ENCODE results near the gene ZNF396. TPM values are rescaled to one million over a fixed set of nuclear protein-coding genes. Genes with fewer than 3 reads are reported as not detected.
A peak's percentile ranks its signal among the peaks of the same experiment; 100 is the strongest.

Gene ZNF396
- total RNA-seq, 2 donors from 2014 or later, result 0.37 to 0.87 TPM

GRCh38 chr18:35369126-35369525 is 8.0 kb downstream of the ZNF396 start:
- H3K4me3 Mint-ChIP-seq, result no peak overlapping the region
- H3K4me1 Mint-ChIP-seq, result peaks cover 4% of the 10 kb centered on the region
- H3K27me3 Mint-ChIP-seq, result peaks cover 3% of the 10 kb centered on the region
- no peak overlapping the region for H3K27ac Mint-ChIP-seq
- H3K9me3 Mint-ChIP-seq, result no peaks in the 10 kb centered on the region
- H3K36me3 Mint-ChIP-seq (ENCODE audit: low read depth), result no peaks in the 10 kb centered on the region
- no peak for ATAC-seq (replicated peaks)

GRCh38 chr18:35368595-35368994 is 8.5 kb downstream of the ZNF396 start:
- Mint-ChIP-seq H3K4me3 (no peak overlapping the region), H3K36me3 (ENCODE audit: low read depth) (no peaks in the 10 kb centered on the region), H3K4me1 (peaks cover 4% of the 10 kb centered on the region), H3K27ac (no peak overlapping the region), H3K9me3 (no peaks in the 10 kb centered on the region), H3K27me3 (peaks cover 3% of the 10 kb centered on the region)
- ATAC-seq (replicated peaks), result no peak

GRCh38 chr18:35362531-35362930 is 14.6 kb downstream of the ZNF396 start:
- Mint-ChIP-seq H3K36me3 (ENCODE audit: low read depth) (no peaks in the 10 kb centered on the region), H3K27ac (no peak overlapping the region), H3K27me3 (peaks cover 9% of the 10 kb centered on the region), H3K4me3 (no peak overlapping the region), H3K9me3 (no peaks in the 10 kb centered on the region), H3K4me1 (no peaks in the 10 kb centered on the region)
- ATAC-seq (replicated peaks), result no peak

GRCh38 chr18:35361570-35362321 is 15.4 kb downstream of the ZNF396 start:
- Mint-ChIP-seq H3K36me3 (ENCODE audit: low read depth) (no peaks in the 10 kb centered on the region), H3K27ac (no peak overlapping the region), H3K9me3 (no peaks in the 10 kb centered on the region), H3K4me1 (no peaks in the 10 kb centered on the region), H3K4me3 (no peak overlapping the region), H3K27me3 (peaks cover 9% of the 10 kb centered on the region)
- ATAC-seq (replicated peaks), result no peak

- peaks cover 2% of the 10 kb centered on the region for H3K27me3 Mint-ChIP-seq
- ATAC-seq (replicated peaks), result peak; percentile 94
- no peaks in the 10 kb centered on the region for H3K4me1 Mint-ChIP-seq
- peaks cover 4% of the 10 kb centered on the region for H3K9me3 Mint-ChIP-seq
- H3K4me3 Mint-ChIP-seq, result no peak overlapping the region
- no peak overlapping the region for H3K27ac Mint-ChIP-seq
- H3K36me3 Mint-ChIP-seq (ENCODE audit: low read depth), result no peaks in the 10 kb centered on the region
These were observed 22.0 kb downstream of the ZNF396 start for GRCh38 chr18:35355140-35355618.

- H3K9me3 Mint-ChIP-seq, result peaks cover 4% of the 10 kb centered on the region
These were observed 24.4 kb downstream of the ZNF396 start for GRCh38 chr18:35352778-35353177.

GRCh38 chr18:35352283-35352682 is 24.9 kb downstream of the ZNF396 start:
- Mint-ChIP-seq H3K27me3 (no peaks in the 10 kb centered on the region), H3K4me1 (no peaks in the 10 kb centered on the region), H3K4me3 (no peak overlapping the region), H3K9me3 (peaks cover 4% of the 10 kb centered on the region), H3K36me3 (ENCODE audit: low read depth) (no peaks in the 10 kb centered on the region), H3K27ac (no peak overlapping the region)
- ATAC-seq (replicated peaks), result no peak

More at GRCh38 chr18:35352778-35353177, 24.4 kb downstream of the ZNF396 start:
- no peak for ATAC-seq (replicated peaks)
- Mint-ChIP-seq H3K27me3 (no peaks in the 10 kb centered on the region), H3K27ac (no peak overlapping the region), H3K36me3 (ENCODE audit: low read depth) (no peaks in the 10 kb centered on the region), H3K4me3 (no peak overlapping the region), H3K4me1 (no peaks in the 10 kb centered on the region)

- Mint-ChIP-seq H3K27ac (no peak overlapping the region), H3K4me3 (no peak overlapping the region), H3K36me3 (ENCODE audit: low read depth) (peaks cover 16% of the 10 kb centered on the region), H3K9me3 (peaks cover 4% of the 10 kb centered on the region), H3K27me3 (no peaks in the 10 kb centered on the region), H3K4me1 (peaks cover 9% of the 10 kb centered on the region)
- ATAC-seq (replicated peaks), result no peak
These were observed 29.1 kb downstream of the ZNF396 start for GRCh38 chr18:35348001-35348400.

GRCh38 chr18:35345950-35346349 is 31.2 kb downstream of the ZNF396 start:
- Mint-ChIP-seq H3K4me3 (peak overlapping the region; percentile 98), H3K4me1 (peaks cover 9% of the 10 kb centered on the region), H3K27me3 (no peaks in the 10 kb centered on the region), H3K27ac (no peak overlapping the region), H3K36me3 (ENCODE audit: low read depth) (peaks cover 31% of the 10 kb centered on the region), H3K9me3 (no peaks in the 10 kb centered on the region)
- no peak for ATAC-seq (replicated peaks)

- no peak for ATAC-seq (replicated peaks)
- Mint-ChIP-seq H3K36me3 (ENCODE audit: low read depth) (peaks cover 31% of the 10 kb centered on the region), H3K27me3 (no peaks in the 10 kb centered on the region), H3K4me1 (peaks cover 9% of the 10 kb centered on the region), H3K4me3 (peak overlapping the region; percentile 98), H3K9me3 (no peaks in the 10 kb centered on the region), H3K27ac (peak overlapping the region; percentile 99)
These were observed 31.6 kb downstream of the ZNF396 start for GRCh38 chr18:35345460-35345921.

GRCh38 chr18:35344736-35345459 is 32.2 kb downstream of the ZNF396 start:
- peaks cover 31% of the 10 kb centered on the region for H3K36me3 Mint-ChIP-seq (ENCODE audit: low read depth)
- ATAC-seq (replicated peaks), result peak; percentile 12
- H3K27me3 Mint-ChIP-seq, result no peaks in the 10 kb centered on the region
- H3K9me3 Mint-ChIP-seq, result no peaks in the 10 kb centered on the region
- H3K4me1 Mint-ChIP-seq, result peaks cover 13% of the 10 kb centered on the region
- H3K4me3 Mint-ChIP-seq, result peak overlapping the region; percentile 98
- H3K27ac Mint-ChIP-seq, result peak overlapping the region; percentile 99

- Mint-ChIP-seq H3K4me1 (peaks cover 13% of the 10 kb centered on the region), H3K9me3 (no peaks in the 10 kb centered on the region), H3K27me3 (no peaks in the 10 kb centered on the region), H3K4me3 (peak within 1 kb of the TSS; percentile 98), H3K36me3 (ENCODE audit: low read depth) (peaks cover 31% of the 10 kb centered on the region), H3K27ac (peak within 1 kb of the TSS; percentile 99)
- ATAC-seq (replicated peaks), result peak; percentile 92
These were observed 33.0 kb downstream of the ZNF396 start, which contains the start of gene ZNF24 for GRCh38 chr18:35343936-35344735. Gene ZNF24, minus strand, starts transcription at chr18:35344420. Its CDS starts 3,770 bp downstream, at chr18:35340650.

- Mint-ChIP-seq H3K9me3 (no peaks in the 10 kb centered on the region), H3K27me3 (no peaks in the 10 kb centered on the region), H3K4me1 (peaks cover 13% of the 10 kb centered on the region), H3K27ac (peak overlapping the region; percentile 99), H3K36me3 (ENCODE audit: low read depth) (peaks cover 31% of the 10 kb centered on the region), H3K4me3 (peak overlapping the region; percentile 98)
- ATAC-seq (replicated peaks), result no peak
These were observed 33.6 kb downstream of the ZNF396 start for GRCh38 chr18:35343488-35343935.

- H3K4me1 Mint-ChIP-seq, result peaks cover 10% of the 10 kb centered on the region
- H3K36me3 Mint-ChIP-seq (ENCODE audit: low read depth), result peaks cover 9% of the 10 kb centered on the region
- no peaks in the 10 kb centered on the region for H3K9me3 Mint-ChIP-seq
- peak overlapping the region; percentile 46 for H3K27ac Mint-ChIP-seq
- H3K4me3 Mint-ChIP-seq, result no peak overlapping the region
- H3K27me3 Mint-ChIP-seq, result no peaks in the 10 kb centered on the region
- ATAC-seq (replicated peaks), result no peak
These were observed 39.9 kb downstream of the ZNF396 start for GRCh38 chr18:35337286-35337685.

Data from activated T-helper 17 cell treated with anti-CD3 and anti-CD28 coated beads, Interleukin-2, amount 50 U/mL, for 72 hours (primary cell).